Nephron (organoid): Measurements from ENCODE around the gene GALR2.

Experiments
- H3K27ac Mint-ChIP-seq, 3 experiments: 2 replicates each; pipeline ENCODE4 v1.8.0; 2020; ENCODE audit warnings: mixed read lengths in 3 of 3, mild to moderate bottlenecking in 2 of 3, moderate library complexity in 1 of 3
- H3K27me3 Mint-ChIP-seq: 2 replicates; pipeline ENCODE4 v1.8.0; 2021; ENCODE audit warnings: low read depth, mild to moderate bottlenecking, moderate library complexity, mixed read lengths
- H3K36me3 Mint-ChIP-seq: 2 replicates; pipeline ENCODE4 v1.8.0; 2020; ENCODE audit warnings: low read depth, mixed read lengths
- H3K4me1 Mint-ChIP-seq: 2 replicates; pipeline ENCODE4 v1.8.0; 2020; ENCODE audit warnings: mixed read lengths
- H3K4me3 Mint-ChIP-seq, 3 experiments: 2 replicates each; pipeline ENCODE4 v1.8.0; 2020; ENCODE audit warnings: mild to moderate bottlenecking in 3 of 3, mixed read lengths in 3 of 3, moderate library complexity in 2 of 3
- H3K9me3 Mint-ChIP-seq: 2 replicates; pipeline ENCODE4 v1.8.0; 2020; ENCODE audit warnings: mixed read lengths
- TF ChIP-seq, protein P1 (sequence below), 3 experiments: fragments of 200-600 bp; sonication (generic); IDR thresholded peaks; one replicate each; pipeline ENCODE4 v1.5.0; 2021; ENCODE audit warnings: antibody characterized with exemption in 3 of 3; ENCODE audit not compliant: unreplicated experiment in 3 of 3

The GALR2 gene, protein sequence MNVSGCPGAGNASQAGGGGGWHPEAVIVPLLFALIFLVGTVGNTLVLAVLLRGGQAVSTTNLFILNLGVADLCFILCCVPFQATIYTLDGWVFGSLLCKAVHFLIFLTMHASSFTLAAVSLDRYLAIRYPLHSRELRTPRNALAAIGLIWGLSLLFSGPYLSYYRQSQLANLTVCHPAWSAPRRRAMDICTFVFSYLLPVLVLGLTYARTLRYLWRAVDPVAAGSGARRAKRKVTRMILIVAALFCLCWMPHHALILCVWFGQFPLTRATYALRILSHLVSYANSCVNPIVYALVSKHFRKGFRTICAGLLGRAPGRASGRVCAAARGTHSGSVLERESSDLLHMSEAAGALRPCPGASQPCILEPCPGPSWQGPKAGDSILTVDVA

DNA sequence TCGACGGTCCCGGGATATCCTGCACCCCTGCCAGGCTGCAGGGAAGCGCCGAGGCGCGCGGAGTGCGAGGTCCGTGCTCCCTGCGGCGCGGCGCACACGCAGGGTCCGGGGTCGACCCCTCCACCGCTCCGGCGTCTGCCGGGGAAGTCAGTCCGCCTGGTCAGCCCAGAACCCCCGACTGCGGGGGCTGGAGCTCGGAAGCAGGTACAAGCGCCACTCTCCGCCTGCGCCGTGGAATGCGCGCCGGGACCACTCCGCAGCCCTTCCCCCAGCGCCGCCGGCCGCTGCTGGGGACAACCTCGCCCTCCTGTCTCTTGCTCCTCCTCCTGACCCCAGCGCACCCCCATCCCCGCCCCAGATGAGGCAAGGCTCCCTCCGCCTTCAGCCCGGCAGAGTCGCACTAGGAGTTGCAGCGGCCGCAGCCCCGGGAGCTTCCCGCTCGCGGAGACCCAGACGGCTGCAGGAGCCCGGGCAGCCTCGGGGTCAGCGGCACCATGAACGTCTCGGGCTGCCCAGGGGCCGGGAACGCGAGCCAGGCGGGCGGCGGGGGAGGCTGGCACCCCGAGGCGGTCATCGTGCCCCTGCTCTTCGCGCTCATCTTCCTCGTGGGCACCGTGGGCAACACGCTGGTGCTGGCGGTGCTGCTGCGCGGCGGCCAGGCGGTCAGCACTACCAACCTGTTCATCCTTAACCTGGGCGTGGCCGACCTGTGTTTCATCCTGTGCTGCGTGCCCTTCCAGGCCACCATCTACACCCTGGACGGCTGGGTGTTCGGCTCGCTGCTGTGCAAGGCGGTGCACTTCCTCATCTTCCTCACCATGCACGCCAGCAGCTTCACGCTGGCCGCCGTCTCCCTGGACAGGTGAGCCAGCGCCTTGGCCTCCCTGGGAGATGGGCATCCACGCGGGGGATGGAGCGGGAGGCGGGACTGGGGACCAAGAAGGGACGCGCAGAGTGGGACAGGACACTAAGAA is at the start of gene GALR2:
TSS of gene GALR2 (plus strand) at position 392 of the 974 bp plus-strand sequence. CDS start at position 495, 103 bp downstream.
- Mint-ChIP-seq H3K9me3 (no peaks in the 10 kb centered on the region), H3K27ac (no peak within 1 kb of the TSS), H3K36me3 (no peaks in the 10 kb centered on the region), H3K4me1 (peaks cover 44% of the 10 kb centered on the region), H3K27me3 (peaks cover 65% of the 10 kb centered on the region), H3K4me3 (peak within 1 kb of the TSS; percentile 63 to 75 (median 67))
- TF ChIP-seq, protein P1, sequence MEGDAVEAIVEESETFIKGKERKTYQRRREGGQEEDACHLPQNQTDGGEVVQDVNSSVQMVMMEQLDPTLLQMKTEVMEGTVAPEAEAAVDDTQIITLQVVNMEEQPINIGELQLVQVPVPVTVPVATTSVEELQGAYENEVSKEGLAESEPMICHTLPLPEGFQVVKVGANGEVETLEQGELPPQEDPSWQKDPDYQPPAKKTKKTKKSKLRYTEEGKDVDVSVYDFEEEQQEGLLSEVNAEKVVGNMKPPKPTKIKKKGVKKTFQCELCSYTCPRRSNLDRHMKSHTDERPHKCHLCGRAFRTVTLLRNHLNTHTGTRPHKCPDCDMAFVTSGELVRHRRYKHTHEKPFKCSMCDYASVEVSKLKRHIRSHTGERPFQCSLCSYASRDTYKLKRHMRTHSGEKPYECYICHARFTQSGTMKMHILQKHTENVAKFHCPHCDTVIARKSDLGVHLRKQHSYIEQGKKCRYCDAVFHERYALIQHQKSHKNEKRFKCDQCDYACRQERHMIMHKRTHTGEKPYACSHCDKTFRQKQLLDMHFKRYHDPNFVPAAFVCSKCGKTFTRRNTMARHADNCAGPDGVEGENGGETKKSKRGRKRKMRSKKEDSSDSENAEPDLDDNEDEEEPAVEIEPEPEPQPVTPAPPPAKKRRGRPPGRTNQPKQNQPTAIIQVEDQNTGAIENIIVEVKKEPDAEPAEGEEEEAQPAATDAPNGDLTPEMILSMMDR (IDR thresholded peaks at IDR 0.05; ENCODE audit: unreplicated experiment in 3 of 3) = no peak

DNA sequence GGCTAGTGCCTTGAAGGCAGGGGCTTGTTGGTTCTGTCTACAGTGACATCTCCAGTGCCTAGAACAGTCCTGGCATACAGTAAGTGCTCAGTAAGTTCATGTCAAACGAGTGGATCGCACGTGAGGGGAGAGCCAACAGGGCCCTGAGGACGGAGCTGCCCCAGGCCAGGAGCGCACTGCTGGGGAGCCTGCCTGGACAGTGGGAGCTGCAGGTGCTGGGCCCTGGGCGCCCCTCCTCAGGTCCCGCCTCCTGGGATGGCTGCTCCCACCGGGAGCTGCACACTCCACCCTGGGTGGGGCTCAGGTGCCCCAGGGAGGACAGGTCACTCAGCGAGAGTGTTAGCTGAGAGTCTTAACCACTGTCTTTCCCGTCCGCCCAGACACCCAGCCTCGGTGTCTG is 49.3 kb upstream of the GALR2 start:
- TF ChIP-seq, protein P1 (IDR thresholded peaks at IDR 0.05; ENCODE audit: unreplicated experiment in 3 of 3) = no peak
- no peaks in the 10 kb centered on the region for H3K36me3 Mint-ChIP-seq
- peaks cover 6% of the 10 kb centered on the region for H3K27me3 Mint-ChIP-seq
- H3K27ac Mint-ChIP-seq = no peak overlapping the region
- H3K4me3 Mint-ChIP-seq = no peak overlapping the region
- H3K4me1 Mint-ChIP-seq = peaks cover 7% of the 10 kb centered on the region
- H3K9me3 Mint-ChIP-seq = no peaks in the 10 kb centered on the region

DNA sequence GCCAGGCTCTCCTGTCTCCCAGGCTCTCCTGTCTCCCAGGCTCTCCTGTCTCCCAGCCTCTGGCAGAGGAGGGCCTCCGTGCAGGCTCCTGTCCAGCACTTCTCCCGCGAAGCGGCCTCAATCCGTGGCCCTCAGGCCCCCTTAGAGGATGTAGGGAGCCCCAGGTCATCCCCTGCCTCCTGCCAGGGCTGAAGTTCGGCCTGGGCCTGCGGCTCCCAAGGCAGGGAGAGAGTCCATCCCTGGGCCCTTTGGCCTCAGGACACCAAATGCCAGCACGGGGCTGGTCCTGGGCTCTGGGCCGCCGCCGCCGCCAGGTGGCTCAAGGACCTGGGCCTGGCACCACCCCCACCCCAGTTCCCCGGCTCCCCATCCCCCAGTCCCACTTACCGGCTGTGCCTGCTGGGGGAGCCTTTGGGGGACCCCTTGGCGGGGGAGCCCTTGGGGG is 47.8 kb upstream of the GALR2 start:
- TF ChIP-seq, protein P1 (IDR thresholded peaks at IDR 0.05; ENCODE audit: unreplicated experiment in 3 of 3) = no peak
- Mint-ChIP-seq H3K9me3 (no peaks in the 10 kb centered on the region), H3K4me1 (peaks cover 6% of the 10 kb centered on the region), H3K27ac (peak overlapping the region in 2 of 3 experiments; percentile 35 to 52), H3K4me3 (no peak overlapping the region), H3K36me3 (no peaks in the 10 kb centered on the region), H3K27me3 (peaks cover 6% of the 10 kb centered on the region)

DNA sequence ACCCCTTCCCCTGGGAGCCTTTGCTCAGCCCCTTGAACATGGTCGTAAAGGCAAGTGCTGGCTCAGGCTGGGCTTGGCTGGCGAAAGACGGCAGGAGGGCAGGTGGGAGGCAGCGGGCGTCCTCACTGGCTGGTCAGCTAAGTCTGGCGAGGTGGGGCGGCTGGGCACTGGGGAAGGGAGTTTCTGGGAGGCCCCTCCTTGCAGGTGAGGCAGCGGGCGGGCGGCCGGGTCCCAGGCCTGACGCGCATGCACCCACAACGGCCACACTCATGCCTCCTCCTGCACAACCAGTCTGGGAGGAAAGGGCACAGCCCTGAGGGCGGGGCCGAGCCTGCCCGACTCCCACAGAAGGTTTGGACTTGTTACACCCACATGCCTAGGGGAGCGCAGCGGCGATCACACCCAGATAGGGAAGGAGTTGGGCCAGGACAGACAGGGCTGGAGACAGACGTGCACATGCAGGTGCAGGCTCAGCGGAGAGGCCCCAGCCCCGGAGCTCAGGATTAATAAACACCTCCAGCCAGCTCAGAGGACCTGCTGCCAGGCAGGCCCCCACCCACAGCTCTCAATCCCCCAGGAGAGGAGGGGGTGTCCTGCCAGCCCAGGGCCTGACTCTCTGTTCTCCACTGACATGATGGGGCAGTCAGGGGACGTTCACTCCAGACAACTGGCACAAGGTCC is 47.3 kb upstream of the GALR2 start, which contains the start of gene EVPL:
TSS of gene EVPL (minus strand) at position 148 of the 681 bp plus-strand sequence. CDS start at position 40, 108 bp downstream.
- no peaks in the 10 kb centered on the region for H3K36me3 Mint-ChIP-seq
- peak within 1 kb of the TSS; percentile 35 to 68 (median 67) for H3K27ac Mint-ChIP-seq
- peak within 1 kb of the TSS in 1 of 3 experiments; percentile 19 for H3K4me3 Mint-ChIP-seq
- peaks cover 6% of the 10 kb centered on the region for H3K4me1 Mint-ChIP-seq
- H3K9me3 Mint-ChIP-seq = no peaks in the 10 kb centered on the region
- TF ChIP-seq, protein P1 (IDR thresholded peaks at IDR 0.05; ENCODE audit: unreplicated experiment in 3 of 3) = no peak
- H3K27me3 Mint-ChIP-seq = peaks cover 6% of the 10 kb centered on the region

DNA sequence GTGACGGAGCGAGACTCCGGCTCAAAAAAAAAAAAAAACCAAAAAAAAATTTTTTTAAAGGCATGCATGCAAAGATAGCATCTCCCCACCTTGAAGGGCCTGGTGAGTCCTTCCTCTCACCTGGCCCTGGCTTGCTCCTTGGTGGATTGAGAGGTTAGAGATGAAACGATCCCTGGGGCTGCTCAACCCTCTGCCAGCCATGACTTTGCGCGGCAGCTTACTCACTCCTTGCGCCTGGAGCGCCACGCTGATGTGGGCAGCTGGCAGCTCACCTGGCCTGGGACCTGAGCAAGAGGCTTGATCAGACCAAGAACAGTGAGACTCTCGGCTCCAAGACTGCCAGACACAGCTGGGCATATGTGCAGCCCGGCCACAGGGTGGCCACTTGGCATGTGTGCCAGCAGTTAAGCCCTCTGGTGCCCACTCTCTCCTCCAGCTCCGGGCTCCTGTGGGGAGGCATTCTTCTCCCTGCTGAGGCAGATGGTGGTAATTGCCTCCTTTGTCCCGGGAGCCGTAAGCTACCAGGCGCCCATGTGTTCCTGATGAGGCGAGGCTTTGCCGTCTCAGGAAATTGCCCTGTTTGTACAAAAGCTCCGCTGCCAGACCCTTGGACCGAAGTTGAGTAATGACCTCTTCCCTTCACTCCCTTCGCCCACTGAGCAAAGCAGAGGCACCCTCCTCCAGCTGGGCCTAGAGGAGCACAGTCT is 42.4 kb upstream of the GALR2 start:
- TF ChIP-seq, protein P1 (IDR thresholded peaks at IDR 0.05; ENCODE audit: unreplicated experiment in 3 of 3) = no peak
- Mint-ChIP-seq H3K9me3 (no peaks in the 10 kb centered on the region), H3K27me3 (peaks cover 6% of the 10 kb centered on the region), H3K4me1 (peaks cover 17% of the 10 kb centered on the region), H3K4me3 (no peak overlapping the region), H3K36me3 (peaks cover 3% of the 10 kb centered on the region), H3K27ac (no peak overlapping the region)
